GM18873 (cell line): ENCODE data around the gene GALNT2.

Experiments used
- ATAC-seq: cut with Tn5 transposase; IDR thresholded peaks from one replicate; pipeline ENCODE4 v1.9.1; 2021; ENCODE audit warnings: mild to moderate bottlenecking, moderate library complexity, moderate number of reproducible peaks; ENCODE audit not compliant: unreplicated experiment, low FRiP score

GALNT2 gene

DNA sequence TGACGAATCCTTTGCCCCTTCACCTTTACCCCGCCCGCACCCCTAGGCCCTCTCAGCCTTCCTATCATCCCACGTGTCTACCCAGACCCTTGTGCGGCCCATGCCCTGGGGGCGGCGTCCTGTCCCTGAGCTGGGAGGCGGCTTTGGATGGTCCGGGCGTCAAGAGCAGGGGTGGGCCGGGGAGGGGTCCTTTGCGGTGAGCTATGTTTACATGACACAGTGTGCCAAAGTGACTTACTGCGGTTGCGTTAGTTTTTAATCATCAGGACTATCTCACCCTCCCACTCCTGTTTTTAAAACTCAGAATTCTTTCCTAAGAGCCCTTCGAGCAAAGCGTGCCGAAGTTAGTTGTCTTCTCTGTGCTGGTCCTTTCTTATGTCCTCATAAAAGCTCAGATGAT is 214.5 kb downstream of the GALNT2 start:
- no peak for ATAC-seq

DNA sequence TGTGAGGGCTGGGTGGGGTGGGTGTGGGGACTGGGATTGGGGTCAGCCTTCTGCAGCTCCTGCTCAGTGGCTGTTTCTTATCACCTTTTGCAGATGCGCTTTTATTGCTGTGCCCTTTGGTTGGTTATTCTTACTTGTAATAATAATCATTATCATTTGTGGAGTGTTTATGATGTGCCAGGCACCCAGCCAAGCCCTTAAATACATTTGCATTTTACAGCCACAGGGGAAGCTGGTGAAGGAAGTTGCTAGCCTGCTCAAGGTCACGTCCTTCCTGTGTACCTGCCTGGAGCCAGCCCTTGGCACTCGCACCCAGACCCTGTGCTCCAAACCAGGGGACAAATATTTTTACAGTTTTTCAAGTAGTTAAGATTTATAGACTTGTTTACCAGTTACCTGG is 215.1 kb downstream of the GALNT2 start:
- ATAC-seq: no peak

GRCh38 chr1:230283678-230284077 is 216.6 kb downstream of the GALNT2 start:
- no peak for ATAC-seq

DNA sequence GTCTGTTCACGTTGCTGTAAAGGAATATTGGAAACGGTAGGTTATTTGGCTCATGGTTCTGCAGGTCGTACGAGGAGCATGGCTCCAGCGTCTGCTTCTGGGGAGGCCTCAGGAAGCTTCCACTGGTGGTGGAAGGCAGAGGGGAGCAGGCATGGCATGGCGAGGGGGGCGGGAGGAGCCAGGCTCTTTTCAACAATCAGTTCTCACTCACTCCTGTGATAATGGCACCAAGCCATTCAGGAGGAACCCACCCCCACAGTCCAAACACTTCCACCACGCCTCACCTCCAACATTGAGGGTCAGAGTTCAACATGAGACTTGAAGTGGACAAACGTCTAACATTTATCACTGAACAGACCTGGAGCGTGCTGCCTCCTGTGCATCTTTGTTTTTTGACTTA is 217.9 kb downstream of the GALNT2 start:
- no peak for ATAC-seq

DNA sequence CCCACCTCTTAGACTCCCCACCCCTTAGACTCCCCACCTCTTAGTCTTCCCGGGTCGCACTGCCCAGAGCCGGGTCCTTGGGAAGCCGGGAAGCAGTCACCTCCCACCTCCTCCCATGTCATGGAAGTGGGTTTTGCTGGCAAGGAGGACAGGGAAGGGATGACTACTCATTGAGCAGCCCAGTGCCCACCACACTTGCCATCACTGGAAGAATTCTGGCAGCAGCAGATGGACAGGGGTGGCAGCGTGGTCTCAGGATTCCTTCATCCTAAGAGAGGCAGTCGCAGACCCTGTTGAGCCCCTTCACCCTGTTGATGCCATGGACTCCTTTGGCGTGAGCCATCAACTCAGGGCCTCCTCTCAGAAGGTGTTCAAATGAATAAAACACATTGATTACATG is 218.3 kb downstream of the GALNT2 start:
- no peak for ATAC-seq

DNA sequence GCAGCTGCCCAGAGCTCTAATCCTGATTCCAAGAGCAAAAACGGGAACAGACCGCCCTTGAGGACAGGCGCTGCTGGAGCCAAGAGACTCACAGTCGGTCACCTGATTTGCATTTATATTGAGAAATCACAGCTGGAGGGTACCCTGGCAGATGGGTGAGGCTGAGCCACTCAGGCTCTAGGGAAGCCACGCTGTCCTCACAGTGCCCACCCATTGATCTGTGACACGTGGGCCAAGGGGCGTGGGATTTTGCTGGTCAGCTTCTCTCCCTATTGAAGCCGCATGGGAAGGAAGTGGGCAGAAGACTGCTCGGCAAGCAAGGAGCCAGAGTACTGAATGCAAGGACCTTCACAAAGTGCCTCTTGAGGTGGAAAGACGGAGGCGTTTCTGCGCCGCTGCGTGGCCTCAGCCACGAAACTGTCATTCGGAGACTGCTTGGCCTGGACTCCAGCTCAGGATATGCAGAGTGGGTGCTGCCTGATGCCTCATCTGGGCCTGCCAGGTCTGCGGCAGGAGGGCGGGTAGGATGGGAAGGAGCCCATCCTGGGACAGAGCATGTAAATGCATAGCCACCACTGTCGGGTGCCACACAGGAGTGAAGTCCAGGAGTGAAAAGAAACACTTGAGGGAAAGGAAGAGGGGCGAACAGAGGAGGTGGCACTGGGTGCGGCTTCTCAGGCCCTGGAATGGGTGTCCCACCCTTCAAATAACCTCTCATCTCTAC is 219.3 kb downstream of the GALNT2 start:
- no peak for ATAC-seq

DNA sequence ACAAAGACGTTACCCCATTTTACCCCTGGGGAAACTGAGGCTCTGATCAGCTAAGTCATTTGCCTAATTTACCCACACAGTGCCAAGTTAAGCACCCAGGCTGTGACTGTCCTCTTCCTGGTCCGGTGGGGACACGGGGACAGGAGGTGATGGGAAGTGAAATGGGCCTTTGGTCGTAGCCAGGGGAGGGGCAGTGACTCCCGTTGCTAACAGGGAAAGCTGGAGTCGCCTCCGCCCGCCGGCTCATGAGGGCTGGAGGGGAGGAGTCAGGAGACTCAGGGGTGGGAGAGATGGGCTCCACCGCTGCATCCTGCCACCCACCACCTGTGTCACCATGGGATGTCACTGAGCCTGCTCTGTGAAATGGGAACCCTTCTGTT is 219.8 kb downstream of the GALNT2 start:
- ATAC-seq: no peak

GRCh38 chr1:230287674-230288315 is 220.8 kb downstream of the GALNT2 start:
- no peak for ATAC-seq

- no peak for ATAC-seq
Measured at GRCh38 chr1:230288641-230289349, 221.8 kb downstream of the GALNT2 start.

DNA sequence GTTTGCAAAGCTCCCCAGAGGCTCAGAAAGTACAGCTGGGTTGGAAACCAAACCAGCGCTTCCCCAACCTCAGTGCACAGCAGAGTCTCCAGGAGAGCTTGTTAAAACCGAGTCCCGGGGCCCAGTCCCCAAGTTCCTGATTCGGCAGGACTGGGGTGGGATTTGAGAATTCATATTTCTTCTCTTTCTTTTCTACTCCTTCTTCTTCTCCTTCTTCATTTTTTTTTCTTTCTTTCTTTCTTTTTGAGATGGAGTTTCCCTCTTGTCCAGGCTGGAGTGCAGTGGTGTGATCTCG is 222.3 kb downstream of the GALNT2 start:
- no peak for ATAC-seq

GRCh38 chr1:230291731-230292620 is 224.9 kb downstream of the GALNT2 start:
- no peak for ATAC-seq

DNA sequence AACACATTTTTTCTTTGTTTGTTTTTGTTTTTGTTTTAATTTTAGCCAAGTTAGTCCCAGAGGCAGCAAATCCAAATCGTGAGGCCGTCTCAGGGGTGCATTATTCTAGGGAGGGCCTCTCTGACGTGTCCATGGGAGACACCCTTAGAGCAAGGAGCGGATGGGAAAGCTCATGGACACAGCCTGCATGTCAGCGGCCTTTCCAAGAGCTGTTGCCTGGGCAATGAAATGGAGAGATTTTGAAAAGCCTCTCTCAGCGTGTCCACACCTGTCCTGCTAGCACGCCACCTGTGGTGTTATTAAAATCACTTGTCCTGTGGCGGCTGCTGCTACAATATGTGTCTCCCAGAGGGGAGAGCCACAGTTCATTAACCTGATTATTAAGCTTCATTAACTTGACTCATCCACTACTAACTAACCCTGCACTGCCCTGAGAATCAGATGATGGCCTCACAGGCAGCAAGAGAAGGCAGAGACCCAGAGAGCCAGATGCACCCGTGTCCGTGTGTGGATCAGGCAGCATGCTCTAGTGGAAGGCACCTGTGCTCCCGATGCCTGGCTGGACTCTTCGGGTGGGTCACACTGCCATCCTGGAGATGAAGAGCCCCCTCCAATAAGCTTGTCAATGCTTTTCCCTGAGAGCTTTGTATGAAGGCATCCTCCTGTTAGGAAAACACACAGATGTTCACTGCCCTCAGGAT is 225.8 kb downstream of the GALNT2 start:
- ATAC-seq: no peak

DNA sequence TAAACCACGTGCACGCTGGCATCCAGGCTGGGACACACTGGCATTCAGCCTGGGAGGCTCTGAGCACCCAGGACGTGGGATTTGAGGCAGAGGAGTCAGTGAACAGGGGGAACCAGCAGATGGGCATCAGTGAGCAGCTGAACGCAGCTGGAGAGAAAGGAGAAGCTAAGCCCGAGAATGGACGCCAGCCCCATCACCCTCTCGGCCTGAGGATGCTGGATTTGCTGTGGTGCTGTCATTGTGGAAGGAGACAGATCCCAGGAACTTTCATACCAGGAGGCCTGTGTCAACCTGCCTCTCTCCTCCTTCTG is 226.3 kb downstream of the GALNT2 start:
- ATAC-seq: no peak

GRCh38 chr1:230295367-230295766 is 228.3 kb downstream of the GALNT2 start:
- ATAC-seq: no peak

DNA sequence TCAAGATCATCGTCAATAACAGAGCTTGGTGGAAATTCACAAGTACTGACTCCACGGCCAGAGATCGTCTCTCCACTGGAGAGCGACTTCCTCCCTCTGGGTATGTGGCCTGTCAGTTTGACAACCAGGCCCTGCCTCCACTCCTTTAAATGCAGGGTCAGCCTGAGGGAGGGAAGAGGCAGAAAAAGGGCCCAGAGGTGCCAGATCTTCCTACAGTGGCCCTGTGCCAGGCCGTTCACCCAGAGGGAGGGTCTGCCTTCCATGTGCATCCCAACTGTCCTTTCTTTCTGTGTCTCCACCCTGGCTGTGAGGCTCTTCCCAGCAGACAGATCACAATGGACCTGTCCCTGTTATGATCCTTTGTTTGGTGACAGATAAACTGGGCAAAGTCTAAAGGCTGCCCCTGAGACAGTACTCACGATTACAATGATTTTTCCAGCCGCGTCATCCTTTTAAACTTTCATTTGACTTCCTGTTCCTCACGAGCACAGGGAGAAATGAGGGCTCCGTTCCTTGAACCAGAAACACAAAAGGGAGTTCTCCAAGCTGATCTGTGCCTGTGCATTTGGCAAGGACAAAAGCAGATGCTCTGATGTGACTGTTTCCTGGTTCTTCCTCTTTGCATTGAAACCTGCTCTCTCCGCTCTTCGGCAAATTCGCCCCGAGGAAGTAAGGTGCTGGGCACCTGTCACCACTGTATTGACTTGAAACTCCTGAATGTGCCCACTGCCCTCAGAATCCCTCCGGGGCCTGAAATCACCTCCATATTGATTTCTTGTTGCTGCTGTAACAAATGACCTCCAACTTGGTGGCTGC is 232.4 kb downstream of the GALNT2 start:
- no peak for ATAC-seq

GRCh38 chr1:230300322-230301301 is 233.6 kb downstream of the GALNT2 start:
- no peak for ATAC-seq

DNA sequence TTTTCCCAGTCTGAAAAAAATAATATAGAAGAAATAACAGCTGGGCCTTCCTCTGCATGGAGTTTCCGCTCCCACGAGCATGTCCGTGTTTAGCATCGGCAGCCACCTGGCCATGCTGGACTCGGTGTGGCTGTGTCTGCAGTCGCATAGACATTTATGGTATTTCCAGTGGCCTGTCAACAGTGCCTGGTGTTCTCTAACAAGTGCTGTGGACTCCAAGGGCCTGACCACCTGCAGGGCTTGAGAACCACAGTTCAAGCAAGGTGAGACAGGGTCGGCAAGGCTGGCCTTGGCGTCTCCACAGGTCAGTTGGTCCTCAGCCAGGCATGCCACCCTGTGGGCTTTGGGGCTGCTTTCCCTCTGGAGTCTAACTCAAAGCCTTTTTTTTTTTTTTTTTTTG is 234.3 kb downstream of the GALNT2 start:
- no peak for ATAC-seq

- no peak for ATAC-seq
Measured at GRCh38 chr1:230301822-230302221, 234.8 kb downstream of the GALNT2 start.

- no peak for ATAC-seq
Measured at GRCh38 chr1:230303069-230303468, 236.0 kb downstream of the GALNT2 start.
